Sciatic nerve (tissue), 2 donors: ENCODE data around the gene INSYN2B. TPM values are rescaled to one million over a fixed set of nuclear protein-coding genes. Genes with fewer than 3 reads are reported as not detected.
A peak's percentile ranks its signal among the peaks of the same experiment; 100 is the strongest.
"Not testable (repeated sequence)": the region's sequence is repeated elsewhere in the genome, so short reads cannot be mapped to it uniquely, and the experiment has no call there.

Experiments
- ATAC-seq: fragments of 200-7000 bp; cut with Tn5 transposase; one replicate; pipeline ENCODE4 v1.9.1; 2020; ENCODE audit warnings: mild to moderate bottlenecking, moderate library complexity
- DNase-seq: peaks from one replicate; pipeline ENCODE4 v3.0.0-alpha.2; 2020; ENCODE audit warnings: low spot score
- intact Hi-C: fragments of 100-400 bp; cut with DNase I; formaldehyde crosslinking; loops from one replicate; pipeline ENCODE4 v1.14.2; 2022
- total RNA-seq: library from RNA; stranded (reverse); fragmentation: NEBNext Ultra II Directional; extraction: Animal tissue kit (Norgen Biotek cat#: 25700); gene quantifications from one replicate; pipeline ENCODE4 v1.2.1, GENCODE V29; 2021
- donor health status: DM: no; HTN: no; CAD: no.
- donor health status: DM: no; HTN: no; CAD: no.

Gene INSYN2B
- total RNA-seq, 1 donor from 2014 or later: 0.27 TPM

- intact Hi-C loops: no loop called here
- DNase-seq (no peak), ATAC-seq (no peak)
These were observed 1.6 kb downstream of the INSYN2B start for GRCh38 chr5:169978714-169979113.

GRCh38 chr5:169974121-169974770 lies 6.0 kb downstream of the INSYN2B start:
- intact Hi-C loops: no loop called here
- ATAC-seq: no peak
- DNase-seq: no peak

GRCh38 chr5:169973056-169973455 lies 7.2 kb downstream of the INSYN2B start:
- no peak for ATAC-seq
- no peak for DNase-seq
- intact Hi-C loops: no loop called here

GRCh38 chr5:169971780-169972179 lies 8.5 kb downstream of the INSYN2B start:
- intact Hi-C loops: no loop called here
- DNase-seq: no peak
- ATAC-seq: no peak

GRCh38 chr5:169970911-169971765 lies 9.2 kb downstream of the INSYN2B start:
- DNase-seq (no peak), ATAC-seq (no peak)
- intact Hi-C loops: no loop called here

- DNase-seq: no peak
- ATAC-seq: no peak
- intact Hi-C loops: no loop called here
These were observed 10.0 kb downstream of the INSYN2B start for GRCh38 chr5:169970339-169970738.

GRCh38 chr5:169964246-169964645 lies 16.0 kb downstream of the INSYN2B start:
- DNase-seq (no peak), ATAC-seq (no peak)
- intact Hi-C loops: no loop called here

- intact Hi-C loops: no loop called here
- ATAC-seq (no peak), DNase-seq (no peak)
These were observed 19.6 kb downstream of the INSYN2B start for GRCh38 chr5:169960659-169961058.

GRCh38 chr5:169958278-169958677 lies 22.0 kb downstream of the INSYN2B start:
- intact Hi-C loops: no loop called here
- ATAC-seq: no peak

GRCh38 chr5:169956756-169957155 lies 23.5 kb downstream of the INSYN2B start:
- DNase-seq (no peak), ATAC-seq (no peak)
- intact Hi-C loops: no loop called here

More at GRCh38 chr5:169958278-169958677, 22.0 kb downstream of the INSYN2B start:
- DNase-seq: no peak

- DNase-seq (no peak), ATAC-seq (no peak)
- intact Hi-C loops: no loop called here
These were observed 24.2 kb downstream of the INSYN2B start for GRCh38 chr5:169956126-169956525.

- intact Hi-C loops: no loop called here
- ATAC-seq (no peak), DNase-seq (no peak)
These were observed 25.5 kb downstream of the INSYN2B start for GRCh38 chr5:169954786-169955185.

- ATAC-seq, DNase-seq, intact Hi-C loops: not testable (repeated sequence)
These were observed 27.1 kb downstream of the INSYN2B start for GRCh38 chr5:169953196-169953595.

GRCh38 chr5:169950333-169950732 lies 30.0 kb downstream of the INSYN2B start:
- ATAC-seq (no peak), DNase-seq (no peak)
- intact Hi-C loops: no loop called here

GRCh38 chr5:169946743-169947295 lies 33.5 kb downstream of the INSYN2B start:
- intact Hi-C loops: no loop called here
- DNase-seq: no peak
- ATAC-seq: no peak

GRCh38 chr5:169945831-169946261 lies 34.4 kb downstream of the INSYN2B start:
- no peak for DNase-seq
- intact Hi-C loops: no loop called here
- peak; percentile 86 for ATAC-seq

GRCh38 chr5:169944922-169945680 lies 35.2 kb downstream of the INSYN2B start:
- no peak for ATAC-seq

GRCh38 chr5:169944115-169944514 lies 36.2 kb downstream of the INSYN2B start:
- ATAC-seq: no peak
- intact Hi-C loops: no loop called here
- no peak for DNase-seq

More at GRCh38 chr5:169944922-169945680, 35.2 kb downstream of the INSYN2B start:
- intact Hi-C loops: no loop called here
- DNase-seq: no peak

GRCh38 chr5:169943026-169943425 lies 37.3 kb downstream of the INSYN2B start:
- ATAC-seq (no peak), DNase-seq (no peak)
- intact Hi-C loops: no loop called here
